PC-9 (cell line): ENCODE results near the gene TANGO6.

Experiments used
- CTCF ChIP-seq: fragments of 200-600 bp; sonication (generic); conservative IDR thresholded peaks from 2 replicates; pipeline ENCODE4 v1.6.1; 2017; ENCODE audit warnings: mixed run types, antibody characterized with exemption, mild to moderate bottlenecking, moderate library complexity
- EZH2 ChIP-seq: fragments of 200-600 bp; sonication (generic); IDR thresholded peaks from 2 replicates; pipeline ENCODE4 v1.8.0; 2017; ENCODE audit warnings: antibody characterized with exemption, low read depth

GRCh38 chr16:69014811-69015210, 171.5 kb downstream of the TANGO6 start:
- TF ChIP-seq CTCF, result no peak
- no peak for TF ChIP-seq EZH2
